Colonic mucosa (tissue), 4 donors: ENCODE measurements around the gene LHFPL6. TPM values are rescaled to one million over a fixed set of nuclear protein-coding genes. Genes with fewer than 3 reads are reported as not detected.

ENCODE experiments used
- DNase-seq: peaks from one replicate; pipeline ENCODE4 v3.0.0-alpha.2; 2020
- H3K27ac ChIP-seq: fragments of 200-600 bp; one replicate; pipeline ENCODE4 v1.8.0; 2021
- H3K27me3 ChIP-seq: fragments of 200-600 bp; one replicate; pipeline ENCODE4 v1.8.0; 2021
- H3K36me3 ChIP-seq: fragments of 200-600 bp; one replicate; pipeline ENCODE4 v1.8.0; 2021
- H3K4me1 ChIP-seq: fragments of 200-600 bp; one replicate; pipeline ENCODE4 v1.8.0; 2021; ENCODE audit warnings: mild to moderate bottlenecking
- H3K4me3 ChIP-seq: fragments of 200-600 bp; one replicate; pipeline ENCODE4 v1.8.0; 2021
- H3K9ac ChIP-seq, 2 donors: one replicate each; pipeline ENCODE4 v1.7.0; 2013; ENCODE audit warnings: control low read depth in 2 of 2, low read depth in 2 of 2, low read length in 2 of 2
- H3K9me3 ChIP-seq: fragments of 200-600 bp; one replicate; pipeline ENCODE4 v1.8.0; 2021
- CTCF ChIP-seq: fragments of 200-600 bp; IDR thresholded peaks from one replicate; pipeline ENCODE4 v1.8.0; 2022; ENCODE audit warnings: antibody characterized with exemption, mild to moderate bottlenecking
- intact Hi-C: fragments of 100-400 bp; cut with DNase I; formaldehyde crosslinking; loops from one replicate; pipeline ENCODE4 v1.14.1; 2022
- total RNA-seq, 2 donors: library from RNA; stranded (reverse); fragmentation: NEBNext Ultra II Directional in 1 of 2; extraction: Animal tissue kit (Norgen Biotek cat#: 25700) in 1 of 2; gene quantifications; one replicate each; pipeline ENCODE4 v1.2.1, GENCODE V29; 2021
- donor health status: healthy.
- donor health status: DM: no; HTN: no; CAD: no.
- donor health status: DM: no; HTN: no; CAD: no.

LHFPL6 gene
- total RNA-seq, 2 donors from 2014 or later: 4.3 to 10.1 TPM

- intact Hi-C loops: no loop called here
- Histone ChIP-seq H3K27ac (no peak overlapping the region), H3K4me3 (no peak overlapping the region), H3K9me3 (no peaks in the 10 kb centered on the region), H3K9ac (no peak overlapping the region), H3K4me1 (no peaks in the 10 kb centered on the region), H3K27me3 (no peaks in the 10 kb centered on the region), H3K36me3 (no peaks in the 10 kb centered on the region)
- no peak for TF ChIP-seq CTCF
- DNase-seq: no peak
These were observed 52.1 kb downstream of the LHFPL6 start for GRCh38 chr13:39550931-39551330.

GRCh38 chr13:39547108-39547507 lies 55.9 kb downstream of the LHFPL6 start:
- Histone ChIP-seq H3K9ac (no peak overlapping the region), H3K4me3 (no peak overlapping the region), H3K27ac (no peak overlapping the region), H3K4me1 (no peaks in the 10 kb centered on the region), H3K27me3 (no peaks in the 10 kb centered on the region), H3K9me3 (no peaks in the 10 kb centered on the region), H3K36me3 (no peaks in the 10 kb centered on the region)
- no peak for TF ChIP-seq CTCF
- no peak for DNase-seq
- intact Hi-C loops: no loop called here

- TF ChIP-seq CTCF: no peak
- no peaks in the 10 kb centered on the region for H3K36me3 ChIP-seq
- intact Hi-C loops: no loop called here
- no peak overlapping the region for H3K4me3 ChIP-seq
- H3K9me3 ChIP-seq: no peaks in the 10 kb centered on the region
- no peaks in the 10 kb centered on the region for H3K4me1 ChIP-seq
- H3K27me3 ChIP-seq: no peaks in the 10 kb centered on the region
- no peak overlapping the region for H3K9ac ChIP-seq
- no peak for DNase-seq
- H3K27ac ChIP-seq: no peak overlapping the region
These were observed 60.6 kb downstream of the LHFPL6 start for GRCh38 chr13:39542361-39542760.

GRCh38 chr13:39540929-39541605 lies 61.9 kb downstream of the LHFPL6 start:
- Histone ChIP-seq H3K9ac (no peak overlapping the region), H3K4me1 (no peaks in the 10 kb centered on the region), H3K36me3 (no peaks in the 10 kb centered on the region), H3K4me3 (no peak overlapping the region), H3K27me3 (no peaks in the 10 kb centered on the region), H3K27ac (no peak overlapping the region), H3K9me3 (no peaks in the 10 kb centered on the region)
- intact Hi-C loops: no loop called here
- TF ChIP-seq CTCF: no peak
- DNase-seq: no peak

GRCh38 chr13:39538816-39539790 lies 63.9 kb downstream of the LHFPL6 start:
- Histone ChIP-seq H3K36me3 (no peaks in the 10 kb centered on the region), H3K4me1 (no peaks in the 10 kb centered on the region), H3K9me3 (no peaks in the 10 kb centered on the region), H3K4me3 (no peak overlapping the region), H3K27ac (no peak overlapping the region), H3K9ac (no peak overlapping the region), H3K27me3 (no peaks in the 10 kb centered on the region)
- no peak for TF ChIP-seq CTCF
- intact Hi-C loops: no loop called here
- DNase-seq: no peak
